Measurements from ENCODE around the gene OTOS. TPM values are rescaled to one million over a fixed set of nuclear protein-coding genes. Genes with fewer than 3 reads are reported as not detected.
A peak's percentile ranks its signal among the peaks of the same experiment; 100 is the strongest.

OTOS gene
- total and polyA plus RNA-seq, 2 of the 4 experiments (the other 2 are of a cell fraction) = 0.34 TPM; not detected in 1

- H2BK120ac ChIP-seq (ENCODE audit: low read depth, low read length) = no peak overlapping the region
- WGBS, 2 experiments (ENCODE audit: extremely low coverage in 2 of 2, insufficient read length in 1 of 2) = 94% methylated on average over 4 of the region's 19 CpGs; no CpG with 5 or more reads in 1 of the 2 experiments
- H3K4ac ChIP-seq (ENCODE audit: low read depth, low read length) = no peak overlapping the region
- in situ Hi-C loops (cut with MboI; ENCODE audit: low sequenced_read_pairs) (loop anchor here (25.0 kb wide), 1 partner anchor 1100 kb away; no protein-coding TSS in a partner anchor), intact Hi-C loops (cut with micrococcal nuclease) (no loop called here), dilution Hi-C loops (cut with HindIII; ENCODE audit: low sequenced_read_pairs, unreplicated experiment) (no loop called here)
- no peak overlapping the region for H3K18ac ChIP-seq (ENCODE audit: low read depth, low read length)
- peaks cover 22% of the 10 kb centered on the region for H3K27me3 ChIP-seq (ENCODE audit: control insufficient read depth, insufficient read depth, low read length)
- H2AK5ac ChIP-seq (ENCODE audit: low read depth, low read length) = no peak overlapping the region
- H4K91ac ChIP-seq (ENCODE audit: insufficient read depth, low read depth, low read length) = no peak overlapping the region
- H3K9me1 ChIP-seq (ENCODE audit: insufficient read depth, low read length) = no peaks in the 10 kb centered on the region
- H3K9me3 ChIP-seq (ENCODE audit: control insufficient read depth, insufficient read depth, low read length) = no peaks in the 10 kb centered on the region
- H4K8ac ChIP-seq (ENCODE audit: low read depth in 2 of 2, low read length in 2 of 2) = peak overlapping the region in 1 of 2 experiments; percentile 75; a peak in 1 of 4 replicates
- no peak for ATAC-seq (ENCODE audit: low read depth)
- no peak overlapping the region for H3K14ac ChIP-seq (replicated peaks; ENCODE audit: low read depth, low read length)
- H3K4me3 ChIP-seq (ENCODE audit: insufficient read depth, low read depth, low read length) = no peak overlapping the region
- H2BK5ac ChIP-seq (ENCODE audit: low read depth, low read length, poor library complexity, severe bottlenecking) = no peak overlapping the region
- peaks cover 6% of the 10 kb centered on the region; the same call in 1 of the 2 replicates for H3K36me3 ChIP-seq (ENCODE audit: control insufficient read depth, insufficient read depth, low read length)
- DNase-seq = no peak
- H2BK15ac ChIP-seq (ENCODE audit: low read depth, low read length) = no peak overlapping the region
- ChIA-PET POLR2A (ENCODE audit: unreplicated experiment) (no interaction called here), CTCF (no interaction called here)
- H3K56ac ChIP-seq (ENCODE audit: extremely low read depth, insufficient read depth, low read length) = no peak overlapping the region
- H3K23ac ChIP-seq (ENCODE audit: low read depth, low read length) = no peak overlapping the region
- no peak overlapping the region for H2BK20ac ChIP-seq (ENCODE audit: low read depth, low read length)
- peaks cover 14% of the 10 kb centered on the region; the same call in 1 of the 2 replicates for H4K20me1 ChIP-seq (ENCODE audit: insufficient read depth, low read length)
- H3K79me1 ChIP-seq (ENCODE audit: low read depth in 1 of 2, low read length in 2 of 2) = peaks cover 0 to 30% of the 10 kb centered on the region in 2 experiments; a peak in 3 of 4 replicates
- no peak overlapping the region for H4K5ac ChIP-seq (ENCODE audit: low read depth, low read length)
- no TSS peak for BruUV-seq (replicated peaks)
- peak overlapping the region; percentile 3 for H2AK9ac ChIP-seq (replicated peaks; ENCODE audit: low read depth, low read length, poor library complexity)
- no peak overlapping the region for H3K27ac ChIP-seq (ENCODE audit: insufficient read depth, low read length)
- H3K9ac ChIP-seq (ENCODE audit: low read depth, low read length) = no peak overlapping the region
- TF ChIP-seq SMC3 (IDR thresholded peaks at IDR 0.05; ENCODE audit: low read depth, low read length) = no peak
- TF ChIP-seq RAD21 (IDR thresholded peaks at IDR 0.05; ENCODE audit: low read length) = no peak
- no peak for TF ChIP-seq NFE2L2 (IDR thresholded peaks at IDR 0.05; ENCODE audit: low read depth, low read length)
- TF ChIP-seq POLR2A (IDR thresholded peaks at IDR 0.05; ENCODE audit: low read depth, low read length) = no peak
- no peak for TF ChIP-seq RCOR1 (IDR thresholded peaks at IDR 0.05; ENCODE audit: insufficient replicate concordance, low read length)
- TF ChIP-seq, protein P1, sequence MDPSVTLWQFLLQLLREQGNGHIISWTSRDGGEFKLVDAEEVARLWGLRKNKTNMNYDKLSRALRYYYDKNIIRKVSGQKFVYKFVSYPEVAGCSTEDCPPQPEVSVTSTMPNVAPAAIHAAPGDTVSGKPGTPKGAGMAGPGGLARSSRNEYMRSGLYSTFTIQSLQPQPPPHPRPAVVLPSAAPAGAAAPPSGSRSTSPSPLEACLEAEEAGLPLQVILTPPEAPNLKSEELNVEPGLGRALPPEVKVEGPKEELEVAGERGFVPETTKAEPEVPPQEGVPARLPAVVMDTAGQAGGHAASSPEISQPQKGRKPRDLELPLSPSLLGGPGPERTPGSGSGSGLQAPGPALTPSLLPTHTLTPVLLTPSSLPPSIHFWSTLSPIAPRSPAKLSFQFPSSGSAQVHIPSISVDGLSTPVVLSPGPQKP (IDR thresholded peaks at IDR 0.05; ENCODE audit: borderline replicate concordance, low read depth, low read length) = no peak
- no peak for TF ChIP-seq MAZ (IDR thresholded peaks at IDR 0.05; ENCODE audit: borderline replicate concordance, low read depth, low read length)
- no peak for TF ChIP-seq MXI1 (IDR thresholded peaks at IDR 0.05; ENCODE audit: borderline replicate concordance, low read depth, low read length)
- TF ChIP-seq CHD1 (IDR thresholded peaks at IDR 0.05; ENCODE audit: low read depth, low read length) = no peak
- no peak for TF ChIP-seq FOS (IDR thresholded peaks at IDR 0.05; ENCODE audit: low read depth, low read length)
- no peak for TF ChIP-seq BHLHE40 (IDR thresholded peaks at IDR 0.05; ENCODE audit: low read depth, low read length)
- TF ChIP-seq RFX5 (IDR thresholded peaks at IDR 0.05; ENCODE audit: low read depth, low read length) = no peak
- TF ChIP-seq CEBPB (IDR thresholded peaks at IDR 0.05; ENCODE audit: low read depth, low read length) = no peak
- TF ChIP-seq, protein P2, sequence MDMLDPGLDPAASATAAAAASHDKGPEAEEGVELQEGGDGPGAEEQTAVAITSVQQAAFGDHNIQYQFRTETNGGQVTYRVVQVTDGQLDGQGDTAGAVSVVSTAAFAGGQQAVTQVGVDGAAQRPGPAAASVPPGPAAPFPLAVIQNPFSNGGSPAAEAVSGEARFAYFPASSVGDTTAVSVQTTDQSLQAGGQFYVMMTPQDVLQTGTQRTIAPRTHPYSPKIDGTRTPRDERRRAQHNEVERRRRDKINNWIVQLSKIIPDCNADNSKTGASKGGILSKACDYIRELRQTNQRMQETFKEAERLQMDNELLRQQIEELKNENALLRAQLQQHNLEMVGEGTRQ (IDR thresholded peaks at IDR 0.05; ENCODE audit: low read depth, low read length) = no peak
- no peak for TF ChIP-seq CTCF (conservative IDR thresholded peaks at IDR 0.05; ENCODE audit: low read depth, low read length)
- no peak for TF ChIP-seq MAFK (IDR thresholded peaks at IDR 0.05; ENCODE audit: low read depth, low read length)
- peaks cover 9% of the 10 kb centered on the region for H3K4me1 ChIP-seq (ENCODE audit: control insufficient read depth, insufficient read depth, low read length)
- no peak overlapping the region for H3K4me2 ChIP-seq (ENCODE audit: low read depth, low read length)
- H2AFZ ChIP-seq (replicated peaks; ENCODE audit: low read length, poor library complexity) = peak overlapping the region; percentile 96
Measured at GRCh38 chr2:240137596-240138253, 2.7 kb downstream of the OTOS start.

Measured in IMR-90 (cell line).